CD4-positive, alpha-beta T cell treated with Interleukin-1 beta for 1 hour (primary cell): ENCODE results near the gene KIZ.

Experiments used
- DNase-seq, 2 donors: peaks; one replicate each; pipeline ENCODE4 v3.0.0-alpha.2; 2020 to 2022

KIZ gene

DNA sequence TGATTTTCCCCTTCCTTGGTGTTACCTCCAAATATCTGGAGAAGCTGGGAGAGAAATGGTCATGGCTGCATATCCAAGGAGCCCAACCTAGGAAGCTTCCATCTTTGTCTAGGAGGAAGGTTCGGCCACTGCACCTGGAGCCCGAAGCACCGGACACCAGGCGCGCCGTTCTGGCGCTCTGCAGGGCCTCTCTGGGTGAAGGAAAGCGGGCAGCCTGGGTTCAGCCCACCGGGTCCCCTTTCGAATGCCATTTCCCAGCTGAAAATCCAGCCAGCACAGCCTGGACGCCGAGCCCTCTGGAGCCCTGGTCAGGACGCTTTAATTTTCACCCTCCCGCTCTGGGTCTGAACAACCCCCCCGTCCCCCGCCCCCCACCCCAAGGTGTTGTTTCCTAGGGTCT is 21.0 kb upstream of the KIZ start:
- no peak for DNase-seq

GRCh38 chr20:21105429-21106170 is 20.3 kb upstream of the KIZ start:
- no peak for DNase-seq

- DNase-seq, result no peak
These were observed 19.5 kb upstream of the KIZ start, which contains the start of gene LINC00237 for GRCh38 chr20:21106171-21107017. TSS of gene LINC00237 (minus strand) at chr20:21106358.

DNA sequence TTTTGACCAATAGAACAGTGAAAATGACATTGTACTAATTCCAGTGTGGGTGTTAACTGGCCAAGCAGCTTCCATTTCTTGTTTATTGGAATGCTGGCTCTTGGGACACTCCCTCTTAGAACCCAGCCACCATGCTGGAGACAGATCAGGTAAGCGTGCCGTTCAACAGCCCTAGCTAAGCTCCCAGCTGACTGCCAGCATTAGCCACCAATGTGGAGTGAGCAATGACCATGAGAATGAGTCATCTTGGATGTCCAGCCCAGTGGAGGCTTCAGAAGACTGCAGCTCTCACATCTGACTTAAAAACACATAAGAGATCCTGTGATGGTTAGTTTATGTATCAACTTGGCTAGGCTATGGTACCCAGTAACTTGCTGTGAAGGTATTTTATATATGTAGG is 16.7 kb upstream of the KIZ start:
- DNase-seq, result no peak

DNA sequence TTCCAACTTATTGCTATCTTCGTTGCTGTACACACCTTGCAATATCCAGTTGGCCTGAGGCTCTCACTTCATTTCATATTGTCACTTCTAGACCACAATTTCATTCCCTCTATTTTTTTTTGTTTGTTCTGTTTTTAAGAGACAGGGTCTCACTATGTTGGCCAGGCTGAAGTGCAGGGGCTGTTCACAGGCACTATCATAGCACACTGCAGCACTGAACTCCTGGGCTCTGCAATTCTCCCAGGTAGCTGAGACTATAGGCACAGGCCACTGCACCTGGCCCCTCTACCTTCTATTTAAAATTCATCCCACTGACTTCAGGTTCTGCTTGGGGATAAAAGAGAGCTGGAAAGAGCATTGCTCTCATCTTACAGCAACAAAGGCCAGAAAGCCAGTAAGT is 15.1 kb upstream of the KIZ start:
- no peak for DNase-seq

DNA sequence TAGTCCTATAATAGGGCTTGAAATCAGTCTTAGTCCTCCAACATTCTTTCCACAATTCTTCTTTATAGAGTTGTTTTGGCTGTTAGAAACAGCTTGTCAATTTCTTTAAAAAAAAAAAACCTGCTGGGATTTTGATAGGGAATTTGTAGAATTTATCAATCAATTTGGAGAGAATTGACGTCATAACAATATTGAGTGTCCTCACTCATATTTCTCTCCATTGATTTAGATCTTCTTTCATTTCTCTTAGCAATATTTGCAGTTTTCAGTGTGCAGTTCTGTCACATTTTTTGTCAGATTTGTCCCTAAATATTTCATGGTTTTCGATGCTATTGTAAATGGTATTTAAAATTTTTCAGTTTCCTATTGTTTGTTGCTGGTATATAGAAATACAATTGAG is 14.5 kb upstream of the KIZ start:
- no peak for DNase-seq

GRCh38 chr20:21113697-21114096 is 12.2 kb upstream of the KIZ start:
- no peak for DNase-seq

GRCh38 chr20:21114584-21114983 is 11.3 kb upstream of the KIZ start:
- no peak for DNase-seq

DNA sequence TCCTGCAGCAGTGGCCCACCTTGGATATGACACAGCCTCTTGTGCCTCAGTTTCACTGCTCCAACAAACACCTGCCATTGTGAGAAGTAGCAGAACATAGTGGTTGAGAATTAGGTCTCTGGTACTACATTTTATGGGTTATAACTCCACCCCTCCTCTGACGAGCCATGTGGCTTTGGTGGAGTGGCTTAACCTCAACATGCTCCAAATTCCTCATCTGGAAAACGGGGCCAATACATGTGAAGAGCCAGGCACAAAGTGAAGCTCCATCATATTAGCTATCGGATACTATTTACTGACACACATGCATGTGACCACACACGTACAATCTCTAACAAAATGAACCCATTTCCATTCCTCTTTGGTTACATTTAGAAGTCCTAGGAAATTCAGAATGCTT is 8.4 kb upstream of the KIZ start:
- no peak for DNase-seq

DNA sequence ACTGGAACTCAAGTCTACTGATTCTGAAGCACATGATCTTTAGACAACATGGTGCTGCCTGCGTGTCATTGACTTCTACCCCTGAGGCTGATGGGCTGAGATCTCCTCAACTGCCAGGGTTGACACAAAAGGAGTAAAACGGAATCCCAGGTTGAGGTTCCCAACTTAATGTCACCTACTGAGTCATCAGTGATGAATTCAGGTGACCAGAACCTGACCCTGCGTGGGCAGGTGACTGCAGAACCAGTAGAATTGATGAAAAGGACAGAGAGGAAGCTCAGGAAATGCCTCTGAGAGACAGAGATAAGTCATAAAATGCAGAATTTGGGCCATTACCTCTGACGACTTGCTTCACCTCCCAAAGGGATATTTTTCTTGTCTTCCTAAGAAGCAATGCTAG is 7.7 kb upstream of the KIZ start:
- DNase-seq, result no peak

GRCh38 chr20:21118782-21119181 is 7.1 kb upstream of the KIZ start:
- no peak for DNase-seq

GRCh38 chr20:21124190-21124589 is 1.7 kb upstream of the KIZ start:
- DNase-seq, result no peak

- no peak for DNase-seq
These were observed 622 bp upstream of the KIZ start for GRCh38 chr20:21125072-21125848.

DNA sequence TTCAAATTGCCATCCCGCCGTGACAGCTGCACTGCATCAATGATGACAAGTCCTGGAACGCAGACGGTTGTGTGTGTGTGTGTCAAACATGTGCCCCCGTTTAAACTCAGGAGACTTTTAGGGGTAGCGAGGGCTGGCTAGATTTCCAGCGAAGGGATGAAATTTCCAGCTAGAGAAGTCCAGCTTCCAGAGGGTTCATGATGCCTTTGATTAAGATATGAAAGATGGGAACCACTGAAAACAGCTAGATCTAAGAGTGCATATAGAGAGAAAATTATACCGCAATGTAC is 644 bp downstream of the KIZ start:
- DNase-seq, result no peak

DNA sequence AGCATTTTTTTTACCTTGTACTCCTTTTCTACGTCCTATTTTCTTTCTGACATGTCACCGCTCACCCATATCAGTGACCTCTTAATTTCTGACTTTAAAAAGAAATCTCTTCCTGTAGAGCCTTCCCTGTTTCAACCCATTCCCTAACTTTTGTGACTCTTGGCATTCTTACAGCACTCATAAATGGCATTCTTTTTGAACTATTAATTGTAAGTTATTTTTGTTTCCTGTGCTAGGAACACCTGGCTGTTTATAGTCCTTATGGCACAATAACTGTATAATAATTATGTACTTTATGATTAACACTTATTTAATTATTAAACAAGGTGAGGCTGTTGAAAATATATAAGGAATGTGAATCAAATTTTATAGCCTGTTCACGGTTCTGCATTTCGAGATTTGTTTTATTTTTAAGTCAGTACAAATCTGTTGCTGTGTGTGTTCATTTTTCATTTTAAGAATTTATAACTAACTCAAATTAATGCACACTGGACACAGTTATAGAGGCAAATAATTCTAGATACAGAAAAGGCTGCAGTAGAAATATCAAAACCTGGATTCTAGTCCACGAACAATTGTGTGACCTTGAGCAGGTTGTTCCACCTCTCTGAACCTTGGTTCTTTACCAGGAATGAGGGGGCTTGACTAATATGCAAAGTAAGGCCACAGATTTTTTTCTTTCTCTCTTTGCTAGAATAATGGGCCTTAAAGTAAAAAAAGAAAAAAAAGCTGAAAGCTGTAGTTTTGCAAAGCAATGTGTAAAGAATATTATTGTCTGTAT is 1.5 kb downstream of the KIZ start:
- DNase-seq, result no peak

DNA sequence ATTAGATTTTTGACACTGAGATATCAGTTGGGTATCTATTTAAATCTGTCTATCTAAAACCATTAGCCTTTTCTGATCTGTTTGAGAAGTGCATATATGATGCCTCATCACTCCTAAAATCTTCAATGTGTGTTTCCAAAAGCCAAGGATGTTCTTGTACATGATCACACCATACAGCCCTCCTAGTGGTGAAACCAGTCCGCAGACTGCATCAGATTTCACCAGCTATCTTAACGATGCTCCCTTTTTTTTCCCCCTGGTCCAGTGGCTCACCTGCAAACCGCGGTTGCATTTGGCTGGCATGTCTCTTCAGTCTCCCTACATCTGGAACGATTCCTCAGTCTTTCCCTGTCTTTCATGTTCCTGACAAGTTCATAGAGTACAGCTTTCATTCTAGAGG is 4.0 kb downstream of the KIZ start:
- DNase-seq, result no peak

DNA sequence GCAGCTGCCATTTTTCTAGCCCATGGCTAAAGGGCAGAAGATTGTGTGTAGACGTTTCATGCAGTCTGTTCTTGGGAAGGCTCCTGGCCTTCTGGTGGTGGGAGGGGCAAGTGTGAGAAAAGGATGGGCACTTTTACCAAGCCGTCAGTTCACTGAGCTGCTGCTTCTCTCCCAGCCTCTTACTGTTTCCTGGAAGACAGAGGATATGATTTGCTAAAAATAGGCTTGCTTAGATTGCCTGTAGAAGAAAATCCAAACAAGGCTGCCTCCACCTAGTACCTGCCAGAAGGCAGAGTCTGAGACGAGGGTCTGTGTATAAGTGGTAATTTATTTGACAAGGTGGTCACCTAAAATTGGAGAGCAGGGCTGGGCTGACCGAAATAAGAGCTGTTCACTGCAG is 7.5 kb downstream of the KIZ start:
- DNase-seq, result no peak

DNA sequence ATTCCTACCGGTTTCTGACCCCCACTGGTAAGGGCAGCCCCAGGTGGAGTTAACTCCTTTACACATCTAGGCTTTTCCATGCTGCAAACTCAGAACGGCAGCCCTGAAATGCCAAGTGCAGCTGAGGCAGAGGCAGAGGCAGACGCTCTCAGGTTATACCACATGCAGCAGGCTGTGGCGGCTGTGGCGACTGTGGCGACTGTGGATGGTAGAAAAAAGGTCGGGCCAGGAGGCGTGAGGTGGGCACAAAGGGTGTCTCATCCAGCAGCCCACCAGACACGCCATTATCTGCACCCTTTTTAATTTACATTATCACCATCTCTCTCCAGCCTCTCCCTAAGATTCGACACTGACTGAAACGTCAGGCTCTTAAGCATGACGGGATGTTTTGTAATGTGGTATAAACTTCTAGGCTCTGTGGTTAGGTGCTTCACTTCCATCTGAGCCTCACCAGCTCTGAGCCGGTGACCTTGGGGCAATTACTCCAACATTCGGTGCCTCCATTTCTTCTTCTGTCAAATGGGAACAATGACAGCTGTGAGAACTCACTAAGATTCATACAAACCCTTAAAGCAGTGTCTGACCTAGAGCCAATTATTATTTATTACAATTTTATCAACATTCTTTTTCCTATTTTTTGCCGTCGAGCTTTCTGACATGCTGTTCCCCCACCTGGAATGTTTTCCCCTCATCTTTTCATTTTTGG is 8.2 kb downstream of the KIZ start:
- DNase-seq, result no peak

GRCh38 chr20:21134883-21135493 is 9.1 kb downstream of the KIZ start:
- no peak for DNase-seq

- no peak for DNase-seq
These were observed 10.3 kb downstream of the KIZ start for GRCh38 chr20:21136015-21136732.

DNA sequence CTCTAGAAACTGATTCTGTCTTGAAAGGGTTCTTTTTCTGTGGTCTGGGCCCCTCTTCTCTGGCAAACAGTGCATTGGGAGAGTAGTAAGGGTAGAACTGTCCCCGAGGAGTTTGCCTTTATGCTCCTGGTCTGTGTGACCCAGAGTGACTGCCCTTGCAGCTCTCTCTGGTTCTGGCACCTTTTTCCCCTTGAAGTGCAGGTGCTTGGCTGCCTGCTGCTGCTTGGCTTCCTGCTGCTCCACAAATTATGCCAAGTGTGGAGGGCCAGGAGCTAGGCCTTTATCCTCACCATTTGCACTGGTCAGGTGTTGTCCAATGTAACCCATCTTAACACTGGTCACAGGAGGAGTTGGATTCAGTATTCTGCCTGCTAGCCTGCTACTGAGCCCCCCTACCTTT is 11.2 kb downstream of the KIZ start:
- no peak for DNase-seq
